Measurements from ENCODE around the gene LITAFD. TPM values are rescaled to one million over a fixed set of nuclear protein-coding genes. Genes with fewer than 3 reads are reported as not detected.

LITAFD gene
- total and polyA plus RNA-seq, 10 of the 15 experiments (the other 5 are each of a cell fraction or from before 2014, with no cell fraction given) = not detected

DNA sequence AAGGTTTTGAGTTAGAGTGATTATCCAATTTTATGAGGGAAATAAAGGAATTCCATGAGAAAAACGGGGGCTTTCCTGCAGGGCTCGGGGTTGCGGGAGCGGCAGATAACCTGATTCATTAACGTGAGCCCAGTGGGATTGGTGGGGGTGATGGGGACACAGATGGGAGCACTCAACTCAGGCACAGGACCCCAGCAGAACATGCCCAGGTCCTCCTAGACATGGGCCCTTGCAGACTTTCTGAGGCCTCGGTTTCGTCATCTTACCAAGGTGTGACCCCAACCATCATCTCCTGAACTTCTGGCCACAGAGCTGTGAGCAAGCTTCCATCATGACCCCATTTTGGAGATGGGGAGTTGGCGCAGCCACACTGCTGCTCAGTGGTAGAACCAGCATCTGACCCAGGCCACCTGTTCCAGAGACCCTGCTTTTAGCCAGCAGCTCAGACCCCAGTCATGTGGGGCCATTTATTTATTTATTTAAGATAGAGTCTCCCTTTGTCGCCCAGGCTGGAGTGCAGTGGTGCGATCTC is 35.7 kb upstream of the LITAFD start:
- 93% methylated on average over 10 of the region's 10 CpGs for WGBS (ENCODE audit: insufficient coverage, insufficient replicate concordance, low lambda C conversion rate, missing lambda C conversion rate)
- Histone ChIP-seq H2AFZ (ENCODE audit: control insufficient read depth, low read depth, low read length) (no peak overlapping the region), H3K36me3 (ENCODE audit: control insufficient read depth in 2 of 2, insufficient read depth in 2 of 2, low read length in 1 of 2) (peaks cover 34% of the 10 kb centered on the region in 2 experiments), H3K79me2 (ENCODE audit: control insufficient read depth, insufficient read depth, low read length) (no peaks in the 10 kb centered on the region), H3K4me2 (ENCODE audit: control insufficient read depth, insufficient read depth) (no peak overlapping the region), H3K27me3 (replicated peaks in 1 of 2; ENCODE audit: control insufficient read depth in 2 of 2, insufficient read depth in 2 of 2, low read length in 1 of 2) (no peaks in the 10 kb centered on the region), H3K9ac (ENCODE audit: control insufficient read depth, insufficient read depth, low read length) (no peak overlapping the region), H4K20me1 (ENCODE audit: control insufficient read depth, insufficient read depth) (no peaks in the 10 kb centered on the region; the same call in none of the 2 replicates), H3K27ac (ENCODE audit: control insufficient read depth, insufficient read depth) (no peak overlapping the region), H3K4me3 (no peak overlapping the region), H3K4me1 (ENCODE audit: control insufficient read depth, insufficient read depth, low read length) (no peaks in the 10 kb centered on the region; the same call in 1 of the 2 replicates), H3K9me3 (replicated peaks; ENCODE audit: control insufficient read depth, insufficient read depth, low read length) (no peaks in the 10 kb centered on the region)
- in situ Hi-C loops (cut with MboI) (no loop called here), intact Hi-C loops (cut with micrococcal nuclease; ENCODE audit: unreplicated experiment) (no loop called here)
- ATAC-seq (no peak), FAIRE-seq (no peak), DNase-seq (ENCODE audit: low read depth, low spot score) (no peak)
- TF ChIP-seq NR2F1 (conservative IDR thresholded peaks at IDR 0.05) (no peak), POLR2A (IDR thresholded peaks at IDR 0.05; ENCODE audit: low read depth, low read length) (0 out of 2 replicates have a peak, but pooled peaks have one; percentile 40), SRF (IDR thresholded peaks at IDR 0.05; ENCODE audit: low read depth in 2 of 2, low read length in 2 of 2) (no peak), BACH1 (IDR thresholded peaks at IDR 0.05; ENCODE audit: borderline replicate concordance) (no peak)
- no TSS peak for BruUV-seq (replicated peaks)
- ChIA-PET POLR2A (interaction anchor here (0.6 to 1.1 kb wide), 2 partner anchors 21 to 204 kb away, joined by 3 to 4 read pairs; no protein-coding TSS in a partner anchor), RAD21 (ENCODE audit: unreplicated experiment) (no interaction called here), SMC1A (ENCODE audit: uncharacterized antibody, unreplicated experiment) (no interaction called here), CTCF (no interaction called here)

DNA sequence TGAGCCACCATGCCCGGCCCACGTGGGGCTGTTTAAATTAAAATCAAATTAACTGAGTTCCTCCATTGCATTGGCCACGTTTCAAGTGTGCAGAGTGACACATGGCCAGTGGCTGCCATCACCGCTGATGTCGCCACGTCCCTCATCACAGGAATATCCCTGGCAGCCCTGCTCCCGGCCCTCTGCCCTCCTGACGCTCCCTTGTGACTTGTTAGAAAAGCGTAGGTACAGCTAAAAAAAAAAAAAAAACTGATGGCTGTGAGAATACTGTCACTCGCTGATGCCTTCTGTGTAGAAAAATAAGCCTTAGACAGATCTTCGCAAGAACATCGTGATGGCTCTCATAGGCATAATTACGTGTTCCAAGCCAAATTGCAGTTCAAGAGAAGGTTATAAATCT is 35.0 kb upstream of the LITAFD start:
- Histone ChIP-seq H4K20me1 (ENCODE audit: control insufficient read depth, insufficient read depth) (no peaks in the 10 kb centered on the region; the same call in none of the 2 replicates), H3K27ac (ENCODE audit: control insufficient read depth, insufficient read depth) (no peak overlapping the region), H3K4me1 (ENCODE audit: control insufficient read depth, insufficient read depth, low read length) (no peaks in the 10 kb centered on the region; the same call in 1 of the 2 replicates), H2AFZ (ENCODE audit: control insufficient read depth, low read depth, low read length) (no peak overlapping the region), H3K79me2 (ENCODE audit: control insufficient read depth, insufficient read depth, low read length) (no peaks in the 10 kb centered on the region), H3K27me3 (replicated peaks in 1 of 2; ENCODE audit: control insufficient read depth in 2 of 2, insufficient read depth in 2 of 2, low read length in 1 of 2) (no peaks in the 10 kb centered on the region), H3K36me3 (ENCODE audit: control insufficient read depth in 2 of 2, insufficient read depth in 2 of 2, low read length in 1 of 2) (peaks cover 34 to 39% of the 10 kb centered on the region in 2 experiments), H3K9ac (ENCODE audit: control insufficient read depth, insufficient read depth, low read length) (no peak overlapping the region), H3K4me2 (ENCODE audit: control insufficient read depth, insufficient read depth) (no peak overlapping the region), H3K4me3 (no peak overlapping the region), H3K9me3 (replicated peaks; ENCODE audit: control insufficient read depth, insufficient read depth, low read length) (no peaks in the 10 kb centered on the region)
- no peak for DNase-seq (ENCODE audit: low read depth, low spot score)
- 92% methylated on average over 11 of the region's 13 CpGs for WGBS (ENCODE audit: insufficient coverage, insufficient replicate concordance, low lambda C conversion rate, missing lambda C conversion rate)
- in situ Hi-C loops (cut with MboI) = no loop called here
- ChIA-PET POLR2A (interaction anchor here (0.6 to 1.1 kb wide), 2 partner anchors 20 to 203 kb away, joined by 3 to 4 read pairs; no protein-coding TSS in a partner anchor), CTCF (no interaction called here), RAD21 (ENCODE audit: unreplicated experiment) (no interaction called here), SMC1A (ENCODE audit: uncharacterized antibody, unreplicated experiment) (no interaction called here)
- BruUV-seq (replicated peaks) = no TSS peak
- intact Hi-C loops (cut with micrococcal nuclease; ENCODE audit: unreplicated experiment) = no loop called here
- FAIRE-seq = no peak
- ATAC-seq = no peak
- TF ChIP-seq RELA (IDR thresholded peaks at IDR 0.05; ENCODE audit: borderline replicate concordance, partially characterized antibody) (no peak), TBL1XR1 (IDR thresholded peaks at IDR 0.05; ENCODE audit: low read depth, low read length) (no peak), SMC3 (IDR thresholded peaks at IDR 0.05; ENCODE audit: borderline replicate concordance, low read length) (no peak), SUPT20H (IDR thresholded peaks at IDR 0.05; ENCODE audit: borderline replicate concordance, control insufficient read depth, low read depth, low read length) (no peak), EZH2 (IDR thresholded peaks at IDR 0.05; ENCODE audit: borderline replicate concordance, control insufficient read depth, low read depth, low read length) (no peak), BCL11A (IDR thresholded peaks at IDR 0.05; ENCODE audit: low read depth, low read length) (no peak), MEF2A (IDR thresholded peaks at IDR 0.05; ENCODE audit: insufficient read depth, low read depth, low read length) (no peak), MEF2B (IDR thresholded peaks at IDR 0.05; ENCODE audit: partially characterized antibody, poor library complexity, severe bottlenecking) (no peak), MXI1 (IDR thresholded peaks at IDR 0.05; ENCODE audit: low read depth, low read length) (no peak), KDM1A (IDR thresholded peaks at IDR 0.05; ENCODE audit: borderline replicate concordance) (no peak)
- TF ChIP-seq, protein P1, sequence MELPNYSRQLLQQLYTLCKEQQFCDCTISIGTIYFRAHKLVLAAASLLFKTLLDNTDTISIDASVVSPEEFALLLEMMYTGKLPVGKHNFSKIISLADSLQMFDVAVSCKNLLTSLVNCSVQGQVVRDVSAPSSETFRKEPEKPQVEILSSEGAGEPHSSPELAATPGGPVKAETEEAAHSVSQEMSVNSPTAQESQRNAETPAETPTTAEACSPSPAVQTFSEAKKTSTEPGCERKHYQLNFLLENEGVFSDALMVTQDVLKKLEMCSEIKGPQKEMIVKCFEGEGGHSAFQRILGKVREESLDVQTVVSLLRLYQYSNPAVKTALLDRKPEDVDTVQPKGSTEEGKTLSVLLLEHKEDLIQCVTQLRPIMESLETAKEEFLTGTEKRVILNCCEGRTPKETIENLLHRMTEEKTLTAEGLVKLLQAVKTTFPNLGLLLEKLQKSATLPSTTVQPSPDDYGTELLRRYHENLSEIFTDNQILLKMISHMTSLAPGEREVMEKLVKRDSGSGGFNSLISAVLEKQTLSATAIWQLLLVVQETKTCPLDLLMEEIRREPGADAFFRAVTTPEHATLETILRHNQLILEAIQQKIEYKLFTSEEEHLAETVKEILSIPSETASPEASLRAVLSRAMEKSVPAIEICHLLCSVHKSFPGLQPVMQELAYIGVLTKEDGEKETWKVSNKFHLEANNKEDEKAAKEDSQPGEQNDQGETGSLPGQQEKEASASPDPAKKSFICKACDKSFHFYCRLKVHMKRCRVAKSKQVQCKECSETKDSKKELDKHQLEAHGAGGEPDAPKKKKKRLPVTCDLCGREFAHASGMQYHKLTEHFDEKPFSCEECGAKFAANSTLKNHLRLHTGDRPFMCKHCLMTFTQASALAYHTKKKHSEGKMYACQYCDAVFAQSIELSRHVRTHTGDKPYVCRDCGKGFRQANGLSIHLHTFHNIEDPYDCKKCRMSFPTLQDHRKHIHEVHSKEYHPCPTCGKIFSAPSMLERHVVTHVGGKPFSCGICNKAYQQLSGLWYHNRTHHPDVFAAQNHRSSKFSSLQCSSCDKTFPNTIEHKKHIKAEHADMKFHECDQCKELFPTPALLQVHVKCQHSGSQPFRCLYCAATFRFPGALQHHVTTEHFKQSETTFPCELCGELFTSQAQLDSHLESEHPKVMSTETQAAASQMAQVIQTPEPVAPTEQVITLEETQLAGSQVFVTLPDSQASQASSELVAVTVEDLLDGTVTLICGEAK (IDR thresholded peaks at IDR 0.05; ENCODE audit: borderline replicate concordance) = no peak
